Measurements from ENCODE around the gene ALDH1A3. TPM values are rescaled to one million over a fixed set of nuclear protein-coding genes. Genes with fewer than 3 reads are reported as not detected.
A peak's percentile ranks its signal among the peaks of the same experiment; 100 is the strongest.

Gene ALDH1A3
- total and polyA plus RNA-seq, 7 experiments from 2014 or later: not detected

- Histone ChIP-seq H3K4me1 (ENCODE audit: control insufficient read depth in 2 of 2, insufficient read depth in 2 of 2, low read length in 2 of 2) (no peaks in the 10 kb centered on the region), H3K27ac (ENCODE audit: low read depth, low read length) (no peak overlapping the region), H3K9me3 (ENCODE audit: control insufficient read depth in 2 of 3, low read length in 3 of 3) (no peaks in the 10 kb centered on the region), H3K27me3 (ENCODE audit: control insufficient read depth in 2 of 2, insufficient read depth in 2 of 2, low read length in 2 of 2) (no peaks in the 10 kb centered on the region), H3K36me3 (ENCODE audit: control insufficient read depth in 2 of 3, insufficient read depth in 3 of 3, low read length in 3 of 3) (no peaks in the 10 kb centered on the region), H3K4me3 (ENCODE audit: low read length) (no peak overlapping the region)
- Mint-ChIP-seq H3K4me1 (no peaks in the 10 kb centered on the region), H3K36me3 (peaks cover 0 to 6% (median 0%) of the 10 kb centered on the region in 5 donors), H3K9me3 (peaks cover 0 to 12% (median 2%) of the 10 kb centered on the region in 11 donors), H3K27ac (no peak overlapping the region), H3K4me3 (no peak overlapping the region), H3K27me3 (peaks cover 0 to 18% (median 11%) of the 10 kb centered on the region in 5 donors)
- POLR2A ChIA-PET: no interaction called here
- CTCF ChIA-PET: no interaction called here
- DNase-seq (no peak), ATAC-seq (no peak)
- intact Hi-C loops (cut with micrococcal nuclease): no loop called here
Observed at GRCh38 chr15:100863796-100864267, 15.8 kb upstream of the ALDH1A3 start.

- no peak for DNase-seq
- Mint-ChIP-seq H3K4me3 (no peak overlapping the region), H3K4me1 (no peaks in the 10 kb centered on the region), H3K9me3 (peaks cover 0 to 7% (median 0%) of the 10 kb centered on the region in 11 donors), H3K27ac (peak overlapping the region in 1 of 9 donors; percentile 60), H3K27me3 (peaks cover 0 to 19% (median 14%) of the 10 kb centered on the region in 5 donors), H3K36me3 (no peaks in the 10 kb centered on the region)
- H3K4me3 ChIP-seq (ENCODE audit: low read length): no peak overlapping the region
- H3K27ac ChIP-seq (ENCODE audit: low read depth, low read length): no peak overlapping the region
- no peaks in the 10 kb centered on the region for H3K4me1 ChIP-seq (ENCODE audit: control insufficient read depth in 2 of 2, insufficient read depth in 2 of 2, low read length in 2 of 2)
- no peak for ATAC-seq
- intact Hi-C loops (cut with micrococcal nuclease): no loop called here
- H3K9me3 ChIP-seq (ENCODE audit: control insufficient read depth in 2 of 3, low read length in 3 of 3): peaks cover 0 to 6% (median 0%) of the 10 kb centered on the region in 3 experiments
- ChIA-PET CTCF (no interaction called here), POLR2A (no interaction called here)
- H3K27me3 ChIP-seq (ENCODE audit: control insufficient read depth in 2 of 2, insufficient read depth in 2 of 2, low read length in 2 of 2): no peaks in the 10 kb centered on the region
- no peaks in the 10 kb centered on the region for H3K36me3 ChIP-seq (ENCODE audit: control insufficient read depth in 2 of 3, insufficient read depth in 3 of 3, low read length in 3 of 3)
Observed at GRCh38 chr15:100866386-100867330, 13.0 kb upstream of the ALDH1A3 start.

- Mint-ChIP-seq H3K27ac (no peak overlapping the region), H3K27me3 (peaks cover 0 to 21% (median 14%) of the 10 kb centered on the region in 5 donors), H3K4me3 (no peak overlapping the region), H3K9me3 (peaks cover 0 to 7% (median 0%) of the 10 kb centered on the region in 11 donors), H3K4me1 (no peaks in the 10 kb centered on the region), H3K36me3 (no peaks in the 10 kb centered on the region)
- Histone ChIP-seq H3K27ac (ENCODE audit: low read depth, low read length) (no peak overlapping the region), H3K9me3 (ENCODE audit: control insufficient read depth in 2 of 3, low read length in 3 of 3) (peaks cover 0 to 6% (median 0%) of the 10 kb centered on the region in 3 experiments), H3K36me3 (ENCODE audit: control insufficient read depth in 2 of 3, insufficient read depth in 3 of 3, low read length in 3 of 3) (no peaks in the 10 kb centered on the region), H3K27me3 (ENCODE audit: control insufficient read depth in 2 of 2, insufficient read depth in 2 of 2, low read length in 2 of 2) (no peaks in the 10 kb centered on the region), H3K4me1 (ENCODE audit: control insufficient read depth in 2 of 2, insufficient read depth in 2 of 2, low read length in 2 of 2) (no peaks in the 10 kb centered on the region), H3K4me3 (ENCODE audit: low read length) (no peak overlapping the region)
- DNase-seq (no peak), ATAC-seq (no peak)
- intact Hi-C loops (cut with micrococcal nuclease): no loop called here
- ChIA-PET POLR2A (no interaction called here), CTCF (no interaction called here)
Observed at GRCh38 chr15:100867433-100867832, 12.2 kb upstream of the ALDH1A3 start.

- peaks cover 0 to 16% (median 11%) of the 10 kb centered on the region in 5 donors for H3K27me3 Mint-ChIP-seq
- DNase-seq (no peak), ATAC-seq (no peak)
- peaks cover 0 to 6% (median 0%) of the 10 kb centered on the region in 3 experiments for H3K9me3 ChIP-seq (ENCODE audit: control insufficient read depth in 2 of 3, low read length in 3 of 3)
- H3K27me3 ChIP-seq (ENCODE audit: control insufficient read depth in 2 of 2, insufficient read depth in 2 of 2, low read length in 2 of 2): no peaks in the 10 kb centered on the region
- H3K9me3 Mint-ChIP-seq: peaks cover 0 to 7% (median 0%) of the 10 kb centered on the region in 11 donors
- no peaks in the 10 kb centered on the region for H3K36me3 ChIP-seq (ENCODE audit: control insufficient read depth in 2 of 3, insufficient read depth in 3 of 3, low read length in 3 of 3)
- H3K4me1 ChIP-seq (ENCODE audit: control insufficient read depth in 2 of 2, insufficient read depth in 2 of 2, low read length in 2 of 2): no peaks in the 10 kb centered on the region
- intact Hi-C loops (cut with micrococcal nuclease): no loop called here
- no peaks in the 10 kb centered on the region for H3K36me3 Mint-ChIP-seq
- no peak overlapping the region for H3K4me3 Mint-ChIP-seq
- ChIA-PET POLR2A (no interaction called here), CTCF (interaction anchor here (0.7 kb wide), 1 partner anchor 14 kb away, joined by 3 read pairs; no protein-coding TSS in a partner anchor)
- H3K4me1 Mint-ChIP-seq: no peaks in the 10 kb centered on the region
- H3K27ac Mint-ChIP-seq: no peak overlapping the region
- no peak overlapping the region for H3K4me3 ChIP-seq (ENCODE audit: low read length)
- H3K27ac ChIP-seq (ENCODE audit: low read depth, low read length): no peak overlapping the region
Observed at GRCh38 chr15:100869151-100869999, 10.3 kb upstream of the ALDH1A3 start.

- intact Hi-C loops (cut with micrococcal nuclease): loop anchor here (1.0 to 5.0 kb wide), 5 partner anchors 245 to 1601 kb away; no protein-coding TSS in a partner anchor
- Histone ChIP-seq H3K9me3 (ENCODE audit: control insufficient read depth in 2 of 3, low read length in 3 of 3) (peaks cover 0 to 6% (median 0%) of the 10 kb centered on the region in 3 experiments), H3K27ac (ENCODE audit: low read depth, low read length) (no peak overlapping the region), H3K36me3 (ENCODE audit: control insufficient read depth in 2 of 3, insufficient read depth in 3 of 3, low read length in 3 of 3) (no peaks in the 10 kb centered on the region), H3K4me3 (ENCODE audit: low read length) (no peak overlapping the region), H3K27me3 (ENCODE audit: control insufficient read depth in 2 of 2, insufficient read depth in 2 of 2, low read length in 2 of 2) (peaks cover 0 to under 1% of the 10 kb centered on the region in 2 donors), H3K4me1 (ENCODE audit: control insufficient read depth in 2 of 2, insufficient read depth in 2 of 2, low read length in 2 of 2) (no peaks in the 10 kb centered on the region)
- Mint-ChIP-seq H3K4me1 (no peaks in the 10 kb centered on the region), H3K36me3 (no peaks in the 10 kb centered on the region), H3K4me3 (no peak overlapping the region), H3K27me3 (peaks cover 14 to 43% (median 27%) of the 10 kb centered on the region in 5 donors), H3K9me3 (peaks cover 0 to 7% (median 0%) of the 10 kb centered on the region in 11 donors), H3K27ac (no peak overlapping the region)
- ATAC-seq: peak; percentile 83
- peak in 8 of 9 donors; percentile 10 to 59 (median 48) for DNase-seq
- CTCF ChIA-PET: interaction anchor here (0.6 to 1.7 kb wide), 7 partner anchors 238 to 586 kb away, joined by 3 to 6 read pairs (median 3); no protein-coding TSS in a partner anchor
- POLR2A ChIA-PET: no interaction called here
Observed at GRCh38 chr15:100873029-100873677, 6.5 kb upstream of the ALDH1A3 start.

DNA sequence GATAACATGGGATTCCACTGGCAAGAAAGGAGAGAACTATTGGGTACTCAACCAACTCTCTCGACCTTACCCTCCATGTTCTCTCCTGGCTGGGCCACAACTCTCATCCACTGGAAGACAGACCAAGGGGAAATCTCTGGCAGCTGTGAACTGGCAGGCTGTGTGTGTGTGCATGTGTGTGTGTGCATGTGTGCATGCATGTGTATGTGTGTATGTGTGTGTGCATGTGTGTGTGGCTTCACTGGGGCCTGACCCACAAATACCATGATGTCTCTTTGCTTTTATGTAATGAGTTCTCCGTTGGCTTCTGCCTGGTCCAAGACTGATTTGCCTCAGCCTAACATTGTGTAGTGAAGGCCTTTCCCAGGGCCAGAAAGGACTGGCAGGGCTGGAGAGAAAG is 4.1 kb upstream of the ALDH1A3 start:
- H3K27ac ChIP-seq (ENCODE audit: low read depth, low read length): no peak overlapping the region
- Mint-ChIP-seq H3K36me3 (no peaks in the 10 kb centered on the region), H3K4me3 (no peak overlapping the region), H3K4me1 (peaks cover 0 to 11% (median 8%) of the 10 kb centered on the region in 7 donors), H3K27me3 (peaks cover 23 to 51% (median 35%) of the 10 kb centered on the region in 5 donors), H3K9me3 (peaks cover 0 to 1% (median 0%) of the 10 kb centered on the region in 11 donors), H3K27ac (no peak overlapping the region)
- no peaks in the 10 kb centered on the region for H3K36me3 ChIP-seq (ENCODE audit: control insufficient read depth in 2 of 3, insufficient read depth in 3 of 3, low read length in 3 of 3)
- intact Hi-C loops (cut with micrococcal nuclease): no loop called here
- ATAC-seq: no peak
- no peaks in the 10 kb centered on the region for H3K4me1 ChIP-seq (ENCODE audit: control insufficient read depth in 2 of 2, insufficient read depth in 2 of 2, low read length in 2 of 2)
- no peak for DNase-seq
- no peaks in the 10 kb centered on the region for H3K9me3 ChIP-seq (ENCODE audit: control insufficient read depth in 2 of 3, low read length in 3 of 3)
- H3K4me3 ChIP-seq (ENCODE audit: low read length): no peak overlapping the region
- ChIA-PET CTCF (interaction anchor here (1.0 to 2.8 kb wide), 2 partner anchors 248 to 250 kb away, joined by 3 to 8 read pairs; no protein-coding TSS in a partner anchor), POLR2A (no interaction called here)
- peaks cover 0 to 6% of the 10 kb centered on the region in 2 donors for H3K27me3 ChIP-seq (ENCODE audit: control insufficient read depth in 2 of 2, insufficient read depth in 2 of 2, low read length in 2 of 2)

Data from naive thymus-derived CD4-positive, alpha-beta T cell (primary cell).